HG03432 (cell line): ENCODE measurements around the gene LRRC34.

Experiments used
- ATAC-seq: cut with Tn5 transposase; IDR thresholded peaks from one replicate; pipeline ENCODE4 v1.9.1; 2021; ENCODE audit warnings: mild to moderate bottlenecking, moderate library complexity; ENCODE audit not compliant: unreplicated experiment

LRRC34 gene

DNA sequence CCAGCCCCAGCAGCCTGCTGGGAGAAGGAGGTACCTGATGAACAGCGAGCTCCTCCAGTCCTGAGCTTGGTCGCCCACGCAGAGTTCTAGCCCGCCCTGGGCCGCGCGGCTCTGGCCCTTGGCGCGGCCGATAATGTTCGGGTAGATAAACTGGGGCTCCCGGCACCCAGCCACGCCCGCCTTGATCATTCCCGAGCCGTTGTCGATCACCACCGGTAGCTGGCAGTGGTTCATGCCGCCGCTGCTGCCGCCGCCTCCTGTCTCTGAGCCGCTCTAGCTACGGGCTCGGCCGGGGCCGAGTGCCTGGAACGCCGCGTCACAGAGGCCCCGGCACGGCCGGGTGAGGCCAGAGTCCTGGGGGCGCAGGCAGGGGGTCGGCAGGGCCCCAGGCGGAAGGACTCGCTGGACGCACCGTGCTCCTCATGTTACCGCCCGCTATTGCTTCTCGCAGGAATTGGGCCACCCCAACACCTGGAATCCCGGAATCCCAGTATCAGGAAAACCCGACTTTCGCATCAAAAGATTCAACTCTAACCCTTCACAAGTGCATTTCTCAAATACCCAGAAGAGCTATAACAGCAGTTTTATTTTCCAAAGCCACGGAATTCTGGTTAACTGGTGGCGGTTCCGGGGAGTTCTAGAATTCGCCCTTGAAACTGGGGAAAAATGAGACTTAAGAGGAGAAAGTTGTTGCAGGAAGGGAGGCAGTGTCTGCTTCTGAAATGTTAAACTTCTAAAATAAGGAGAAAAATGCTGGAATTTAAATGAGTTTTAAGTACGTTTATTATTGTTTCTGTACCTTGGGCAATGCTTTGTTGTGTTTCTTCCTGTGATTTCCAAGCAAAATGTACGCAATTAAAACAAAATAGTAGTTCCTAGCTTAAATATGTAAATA is 43.2 kb downstream of the LRRC34 start, which contains the start of gene ACTRT3:
ACTRT3 (minus strand) TSS at position 275 of the 895 bp plus-strand sequence; CDS start at position 234, 41 bp downstream.
- peak; percentile 24 for ATAC-seq

DNA sequence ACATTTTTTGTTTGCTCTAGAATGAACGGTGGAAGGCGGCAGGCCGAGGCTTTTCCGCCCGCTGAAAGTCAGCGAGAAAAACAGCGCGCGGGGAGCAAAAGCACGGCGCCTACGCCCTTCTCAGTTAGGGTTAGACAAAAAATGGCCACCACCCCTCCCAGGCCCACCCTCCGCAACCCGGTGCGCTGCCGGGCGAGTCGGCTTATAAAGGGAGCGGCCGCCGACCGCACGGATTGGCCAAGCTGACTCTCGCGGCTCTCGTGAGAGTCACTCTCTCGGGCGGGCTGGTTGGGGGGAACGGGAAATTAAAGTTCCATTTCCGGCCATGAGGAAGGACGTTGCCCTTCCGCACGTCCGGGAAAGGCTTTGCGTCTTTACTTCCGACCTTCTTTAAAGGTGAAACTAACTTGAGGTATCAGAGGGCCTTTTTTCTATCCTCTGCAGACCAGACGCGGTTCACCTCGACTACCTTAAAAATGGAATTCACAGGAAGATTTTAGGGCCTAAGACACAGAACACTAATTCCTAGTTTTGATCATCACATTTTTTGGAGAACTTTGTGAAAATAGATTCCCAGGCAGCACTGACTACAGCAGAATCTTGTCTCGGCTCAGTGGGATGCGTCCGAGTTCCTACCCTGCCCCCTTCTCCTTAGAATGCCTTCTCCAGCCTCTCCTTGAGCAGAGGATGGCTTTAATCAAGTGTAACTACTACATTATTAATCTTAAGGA is 47.7 kb downstream of the LRRC34 start, which contains the start of gene TERC:
TERC (minus strand) TSS at position 179 of the 731 bp plus-strand sequence.
- peak; percentile 82 for ATAC-seq

DNA sequence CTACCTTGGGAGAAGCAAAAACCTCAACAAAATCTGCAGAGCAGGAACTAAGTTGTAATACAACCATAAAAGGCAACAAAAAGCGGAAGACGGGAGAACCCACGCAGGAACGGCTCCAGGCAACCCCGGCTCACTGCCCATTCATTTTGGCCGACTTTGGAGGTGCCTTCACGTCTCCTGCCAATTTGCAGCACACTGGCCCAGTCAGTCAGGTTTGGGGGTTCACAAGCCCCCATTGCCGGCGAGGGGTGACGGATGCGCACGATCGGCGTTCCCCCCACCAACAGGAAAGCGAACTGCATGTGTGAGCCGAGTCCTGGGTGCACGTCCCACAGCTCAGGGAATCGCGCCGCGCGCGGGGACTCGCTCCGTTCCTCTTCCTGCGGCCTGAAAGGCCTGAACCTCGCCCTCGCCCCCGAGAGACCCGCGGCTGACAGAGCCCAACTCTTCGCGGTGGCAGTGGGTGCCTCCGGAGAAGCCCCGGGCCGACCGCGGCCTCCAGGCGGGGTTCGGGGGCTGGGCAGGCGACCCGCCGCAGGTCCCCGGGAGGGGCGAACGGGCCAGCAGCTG is 48.3 kb downstream of the LRRC34 start:
- peak; percentile 45 for ATAC-seq

DNA sequence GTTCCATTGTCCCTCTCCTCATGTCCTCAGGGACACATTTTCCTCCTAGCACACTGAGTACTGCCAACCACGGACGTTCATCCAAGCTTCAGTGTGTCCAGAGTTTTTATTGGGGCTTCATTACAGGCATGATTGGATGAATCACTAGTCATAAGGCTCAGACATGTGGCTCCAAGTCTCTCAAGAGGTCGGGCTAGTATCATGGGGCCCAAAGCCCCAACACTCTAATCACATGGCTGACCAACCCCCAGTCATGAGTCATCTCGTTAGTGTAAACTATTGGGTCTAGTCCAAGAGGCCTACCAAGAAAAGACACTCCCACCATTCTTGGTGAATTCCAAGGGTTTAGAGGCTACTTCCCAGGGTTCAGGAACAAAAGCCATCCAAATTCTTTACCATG is 52.2 kb downstream of the LRRC34 start:
- no peak for ATAC-seq

DNA sequence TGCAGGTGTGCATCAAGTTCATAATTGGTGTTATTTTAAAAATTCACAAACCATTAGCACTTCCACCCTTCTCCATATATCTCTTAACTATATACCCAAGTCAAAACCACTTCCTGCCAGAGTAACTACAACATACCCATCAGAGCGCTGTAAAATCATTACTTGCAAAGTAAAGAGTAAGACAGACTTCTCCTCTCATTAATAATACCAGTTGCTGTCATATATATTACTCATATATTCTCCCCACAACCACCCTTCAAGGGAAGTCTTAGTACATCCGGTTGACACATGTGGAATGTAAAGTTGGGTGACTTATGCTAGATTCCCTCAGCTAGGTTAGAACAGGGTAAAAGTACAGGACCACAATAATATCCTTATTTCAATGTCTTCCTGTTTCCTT is 53.4 kb downstream of the LRRC34 start:
- peak; percentile 68 for ATAC-seq

DNA sequence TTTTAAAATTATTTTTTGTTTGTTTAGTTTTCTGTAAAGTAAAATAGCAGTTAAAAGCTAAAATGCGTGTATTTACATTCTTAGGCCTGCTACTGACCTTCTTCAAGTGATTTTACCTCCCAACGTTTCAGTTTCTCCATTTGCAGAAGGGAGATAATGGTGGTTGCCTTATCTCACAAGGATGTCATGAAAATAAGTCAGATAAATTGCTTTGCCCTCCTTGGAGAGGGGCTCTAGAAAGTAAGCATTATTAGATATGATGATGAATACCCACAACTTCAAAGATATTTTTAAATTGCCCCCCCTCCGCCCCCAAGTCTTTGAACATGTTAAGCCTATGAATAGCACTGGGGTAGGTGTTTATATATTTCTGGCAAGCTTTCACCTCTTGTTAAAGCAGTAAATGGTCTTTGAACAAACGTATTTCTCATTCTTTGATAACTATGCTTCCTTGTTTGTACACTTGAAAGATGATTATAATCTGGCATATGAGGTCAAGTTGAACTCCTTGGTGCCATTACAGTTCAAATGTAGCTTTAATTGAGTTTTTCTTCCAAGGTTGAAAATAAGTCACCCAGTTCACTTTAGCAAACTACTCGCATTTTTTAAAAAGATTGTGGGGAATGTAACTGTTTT is 54.2 kb downstream of the LRRC34 start:
- no peak for ATAC-seq

DNA sequence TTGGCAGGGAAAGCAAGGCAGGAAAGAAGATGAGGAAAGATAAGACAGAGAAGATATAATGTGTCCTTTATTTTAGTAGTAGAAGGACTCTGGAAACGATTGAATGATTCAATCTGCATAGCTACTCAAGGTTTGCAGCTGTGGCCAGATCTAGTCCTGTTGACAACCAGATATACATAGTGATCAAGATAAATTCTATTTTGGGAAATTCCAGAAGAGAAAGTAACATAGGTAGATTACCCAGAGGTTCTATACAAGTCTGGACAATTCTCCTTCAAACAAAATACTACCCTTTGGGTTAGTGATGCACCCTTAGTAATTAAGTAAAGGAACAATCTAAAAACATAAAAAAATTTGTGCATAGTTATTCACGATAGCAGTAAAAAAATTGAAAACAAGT is 57.2 kb downstream of the LRRC34 start:
- ATAC-seq, result no peak

DNA sequence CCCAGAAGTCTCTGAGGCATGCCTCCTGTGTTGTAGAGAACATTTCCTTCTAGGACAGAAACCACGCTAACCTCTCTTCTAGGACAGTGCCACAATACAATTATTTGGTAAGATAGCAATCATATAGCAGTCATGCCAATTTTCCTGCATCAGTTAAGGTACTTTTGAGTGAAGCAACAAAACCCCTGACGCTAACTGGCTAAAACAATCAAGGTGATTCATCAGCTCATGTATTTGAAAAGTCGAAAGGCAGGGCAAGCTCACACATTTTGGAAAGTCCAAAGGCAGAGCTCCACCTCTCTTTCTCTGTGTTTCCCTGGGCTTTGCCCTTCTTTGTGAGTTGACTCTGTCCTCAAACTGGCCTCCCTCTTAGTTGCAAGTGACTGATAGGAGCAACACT is 58.0 kb downstream of the LRRC34 start:
- no peak for ATAC-seq

DNA sequence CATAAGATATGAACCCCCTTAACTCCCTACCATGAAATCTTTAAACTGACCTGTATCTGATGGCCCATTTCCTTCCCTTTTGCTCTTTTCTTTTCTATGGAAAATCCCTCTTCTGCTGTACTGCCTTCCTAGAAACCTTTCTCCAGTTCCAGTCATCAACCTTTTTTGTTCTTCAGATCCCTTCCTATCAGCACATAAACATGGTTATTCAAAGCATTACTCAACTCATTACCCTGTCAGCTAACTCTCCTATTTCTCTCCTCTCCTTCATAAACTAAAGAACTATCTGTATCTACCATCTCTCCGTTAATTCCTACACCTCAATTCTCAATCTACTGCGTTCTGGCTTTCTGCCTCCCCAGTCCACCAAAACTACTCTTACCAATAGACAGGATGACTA is 60.8 kb downstream of the LRRC34 start:
- ATAC-seq, result no peak

DNA sequence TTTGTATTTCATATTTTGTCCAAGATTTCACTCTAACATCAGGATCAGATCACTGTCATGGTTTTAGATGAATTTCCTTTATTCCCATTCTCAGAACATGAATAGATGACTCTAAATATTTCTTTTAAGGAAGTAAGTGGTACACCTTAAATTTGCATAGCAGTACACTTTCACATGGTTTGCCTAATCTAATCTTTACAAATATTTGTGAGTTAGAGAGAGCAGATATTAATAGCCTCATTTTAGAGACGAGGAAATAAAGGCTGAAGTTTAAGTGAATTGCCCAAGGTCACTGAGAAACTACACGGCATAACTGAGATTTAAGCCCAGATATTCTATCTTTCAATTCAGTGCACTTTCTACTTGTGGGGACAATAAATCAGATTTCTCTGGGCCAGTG is 62.0 kb downstream of the LRRC34 start:
- no peak for ATAC-seq

DNA sequence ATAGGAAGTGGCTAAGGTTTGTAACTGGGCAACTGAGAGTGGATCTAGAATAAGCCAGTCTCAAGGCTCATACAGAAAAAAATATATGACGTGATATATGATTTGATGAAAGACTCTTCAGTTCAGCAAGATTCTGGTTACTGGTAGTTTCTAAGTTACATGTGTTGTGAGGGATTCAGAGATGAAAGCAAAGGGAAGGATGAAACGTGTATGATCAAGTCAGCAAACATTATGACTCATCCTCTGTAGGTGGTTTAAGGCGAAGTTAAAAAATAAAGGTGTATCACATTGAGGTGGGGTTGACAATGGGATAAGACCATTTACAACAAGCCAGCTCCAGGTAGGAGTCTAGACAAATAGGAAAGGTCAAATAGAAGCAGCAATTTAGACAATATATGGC is 64.0 kb downstream of the LRRC34 start:
- ATAC-seq, result peak; percentile 47

DNA sequence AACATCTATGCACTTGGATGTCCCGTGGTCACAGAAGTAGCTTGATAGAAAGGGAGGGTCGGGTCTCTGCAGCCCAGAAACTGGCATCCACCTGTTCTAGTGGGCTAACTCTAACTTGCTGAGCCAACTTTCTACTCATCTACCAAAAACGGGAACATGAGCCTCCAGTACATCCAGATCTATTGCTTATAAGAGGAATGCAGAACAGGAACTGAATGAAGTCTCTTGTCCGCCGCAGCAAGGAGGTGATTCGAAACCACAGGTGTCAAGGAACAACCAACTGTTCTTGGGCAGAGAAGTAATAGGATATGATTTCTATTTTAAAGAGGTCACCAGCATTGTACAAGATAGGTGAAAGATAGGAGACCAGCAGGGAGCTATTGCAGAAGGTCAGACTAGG is 65.8 kb downstream of the LRRC34 start:
- no peak for ATAC-seq

DNA sequence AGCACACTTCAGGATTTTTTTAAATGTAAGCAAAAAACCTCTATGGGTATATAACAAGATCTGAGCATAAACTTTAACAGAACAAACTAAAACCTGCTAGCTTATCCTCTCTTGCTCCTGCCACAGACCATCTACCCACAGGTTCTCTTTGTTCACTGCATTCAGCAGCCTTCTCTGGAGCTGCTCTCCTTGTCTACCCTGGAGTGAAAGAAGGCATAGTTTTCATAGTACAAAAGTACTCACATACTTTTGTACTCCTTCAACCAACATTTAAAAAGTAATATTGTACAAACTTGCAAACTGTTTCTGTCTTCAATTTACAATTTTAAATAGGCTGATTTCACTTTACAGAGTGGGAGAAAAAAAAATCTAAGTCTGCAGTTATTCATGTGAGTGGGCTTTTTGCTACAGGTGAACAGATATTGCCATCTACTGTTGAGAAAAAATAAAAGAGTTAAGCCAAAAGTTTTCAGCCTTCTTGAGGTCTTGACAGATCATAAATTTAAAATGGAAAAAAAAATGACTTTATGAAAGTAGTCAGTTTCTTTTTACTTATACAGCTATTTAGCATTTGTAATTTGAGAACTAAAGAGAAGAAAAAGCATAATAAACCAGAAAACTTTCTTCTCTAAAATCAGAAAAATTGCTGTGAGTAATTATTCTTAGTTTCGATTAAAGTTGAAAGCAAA is 68.2 kb downstream of the LRRC34 start:
- no peak for ATAC-seq
